Myometrial cell (primary cell): ENCODE measurements around the gene C4orf36. TPM values are rescaled to one million over a fixed set of nuclear protein-coding genes. Genes with fewer than 3 reads are reported as not detected.

Experiments
- total RNA-seq: library from RNA; depleted of rRNA; stranded (reverse); fragments of >200 nt; gene quantifications from 2 replicates; pipeline ENCODE4 v1.2.3, GENCODE V29; 2015

The C4orf36 gene, protein sequence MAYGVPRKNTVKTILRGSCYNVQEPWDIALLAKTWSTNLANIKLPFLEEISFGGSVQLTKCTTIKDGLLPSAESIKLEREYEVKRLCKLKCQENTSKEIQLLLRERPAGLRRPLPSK
- total RNA-seq: 0.18 and 0.58 TPM in 2 replicates

DNA sequence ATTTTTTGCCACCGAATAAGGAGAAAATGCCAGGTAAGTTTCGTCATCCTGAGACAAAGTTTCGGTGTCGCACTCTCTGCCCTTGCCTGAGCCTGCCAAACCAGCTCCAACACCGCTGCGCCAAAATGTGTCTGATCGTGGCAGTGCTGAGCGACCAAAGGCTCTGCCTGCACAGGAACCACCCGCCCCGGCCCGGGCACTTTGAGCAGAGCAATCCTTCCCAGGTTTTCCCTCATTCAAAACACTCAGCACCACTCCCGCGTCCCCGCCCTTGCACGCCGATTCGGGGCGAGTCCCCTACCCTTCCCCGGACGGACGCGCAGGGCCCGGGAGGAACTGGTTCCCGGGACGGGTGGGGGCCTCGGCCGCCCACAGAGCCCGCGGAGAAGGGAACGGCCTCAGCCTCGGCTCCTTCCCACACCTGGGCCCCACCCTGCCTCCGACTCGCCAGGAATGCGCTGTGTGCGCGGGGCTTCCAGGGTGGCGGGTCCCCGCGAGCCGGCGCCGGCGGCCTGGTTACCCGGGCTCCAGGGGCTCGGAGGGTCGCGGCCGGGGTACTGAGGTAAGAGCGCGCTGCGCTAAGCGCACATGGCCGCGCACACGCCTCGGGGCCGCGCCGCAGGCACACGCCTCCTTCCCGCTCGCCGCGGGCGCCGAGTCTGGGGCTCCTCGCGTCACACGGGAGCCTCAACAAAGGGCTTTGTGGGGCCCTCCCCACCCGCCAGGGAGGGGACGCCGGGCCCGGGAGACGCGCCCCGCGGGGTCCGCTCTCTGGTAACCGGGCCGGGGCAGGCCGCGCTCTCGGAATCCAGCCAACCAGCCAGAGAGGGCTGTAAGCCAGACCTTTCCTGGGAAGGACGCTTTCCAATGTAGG is at the start of gene C4orf36:
Gene C4orf36 (minus strand): TSS at position 661 of the 874 bp plus-strand sequence. CDS start 902 bp downstream, outside the sequence.

DNA sequence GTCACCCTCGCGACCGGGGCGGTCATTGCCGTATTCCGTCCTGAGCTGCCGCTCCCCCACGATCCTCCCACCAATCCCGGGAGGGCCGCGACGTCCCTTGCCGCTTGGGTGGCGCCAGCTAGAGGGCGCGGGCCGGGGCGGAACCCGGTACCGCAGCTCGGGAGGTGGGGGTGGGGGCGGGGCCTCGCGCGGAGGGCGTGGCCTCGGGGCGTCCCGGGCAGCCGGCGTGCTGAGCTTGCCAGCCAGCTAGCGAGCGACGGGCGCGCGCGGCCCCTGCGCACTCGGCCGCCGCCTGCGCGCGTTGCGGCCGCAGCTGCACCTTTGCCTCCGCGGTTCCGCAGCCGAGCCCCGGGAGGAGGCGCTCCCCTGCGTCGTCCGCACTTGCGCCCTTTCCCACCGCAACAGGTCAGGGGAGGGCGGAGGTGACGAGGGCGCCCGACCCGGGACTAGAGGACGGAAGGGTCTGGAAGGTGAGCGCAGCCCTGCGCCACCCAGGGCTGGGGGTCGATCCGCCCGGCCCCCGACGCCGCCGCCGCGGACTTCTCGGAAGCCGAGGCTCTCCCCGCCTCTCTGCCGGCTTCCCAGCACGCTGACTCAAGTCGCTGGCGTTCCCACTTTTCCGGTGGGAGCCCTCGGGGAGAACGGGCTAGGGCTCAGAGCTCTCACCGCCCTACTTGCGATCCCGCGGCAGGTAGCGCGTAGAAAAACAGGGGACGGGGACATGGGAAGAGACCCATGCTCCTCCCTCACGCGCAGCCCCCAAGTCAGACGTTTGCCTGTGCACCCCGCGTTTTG is 42.7 kb upstream of the C4orf36 start, which contains the start of gene AFF1:
Gene AFF1 (plus strand): TSS at position 241 of the 795 bp plus-strand sequence. CDS start 13,523 bp downstream, outside the sequence.

DNA sequence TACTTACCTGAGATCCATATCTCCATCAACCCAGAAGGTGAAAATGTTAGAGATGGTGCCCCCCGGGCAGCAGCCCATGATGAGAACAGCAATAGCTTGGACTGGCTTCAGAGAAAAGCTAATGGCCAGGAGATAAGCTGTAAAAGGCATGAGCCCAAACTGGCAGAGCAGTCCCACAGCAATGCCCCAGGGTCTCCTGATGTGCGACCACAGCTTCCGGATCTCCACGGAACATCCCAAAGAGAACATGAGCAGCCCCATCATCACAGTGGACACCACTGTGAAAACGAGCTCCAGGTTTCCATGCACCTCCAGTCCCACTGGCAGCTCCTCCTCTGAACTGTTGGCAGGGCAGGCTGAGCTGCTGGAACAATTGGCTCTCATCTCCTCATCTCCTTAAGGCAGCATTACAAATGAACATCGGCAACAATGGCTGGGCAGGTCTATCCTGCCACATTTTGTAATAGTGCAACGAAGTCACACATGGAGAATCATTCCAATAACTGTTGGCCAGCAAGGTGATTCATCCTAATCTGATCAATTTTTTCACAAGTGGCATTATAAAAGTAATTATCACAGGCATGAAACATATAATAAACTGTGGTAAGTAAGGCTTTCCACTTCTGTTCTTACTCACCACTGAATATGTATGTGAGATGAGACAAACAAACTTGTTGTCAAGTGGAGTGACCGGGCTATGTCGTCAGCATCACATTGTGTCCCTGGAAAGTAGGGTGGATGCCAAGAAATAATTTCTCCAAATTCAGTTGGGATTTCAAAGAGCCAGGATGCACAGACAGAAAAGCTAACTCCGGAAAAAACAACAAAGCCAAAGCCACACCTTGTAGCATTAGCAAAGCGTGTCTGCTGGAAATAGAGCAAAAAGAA is 43.2 kb downstream of the C4orf36 start, which contains the start of gene SLC10A6:
Gene SLC10A6 (minus strand): TSS at position 653 of the 888 bp plus-strand sequence. CDS start 269 bp downstream, at position 384.

Other genes with a start within 250 kb of the C4orf36 start
- not detected in 2 replicates for gene SLC10A6, start 43.0 kb downstream of the C4orf36 start, total RNA-seq
- 11.3 and 13.0 TPM in 2 replicates for gene AFF1, start 42.6 kb upstream of the C4orf36 start, total RNA-seq